T-helper 2 cell treated with Interferon-gamma antibody and Interleukin-4, amounts not matched to agents 5 μg/mL and 100 μg/mL, for 36 hours (primary cell): ENCODE measurements around the gene LEO1.

ENCODE experiments used
- DNase-seq: peaks from one replicate; pipeline ENCODE4 v3.0.0; 2021; ENCODE audit warnings: low spot score
- H3K27ac Mint-ChIP-seq: one replicate; pipeline ENCODE4 v1.8.0; 2021; ENCODE audit warnings: mild to moderate bottlenecking, mixed read lengths
- H3K27me3 Mint-ChIP-seq: one replicate; pipeline ENCODE4 v1.8.0; 2021; ENCODE audit warnings: low read depth, mixed read lengths
- H3K36me3 Mint-ChIP-seq: one replicate; pipeline ENCODE4 v1.8.0; 2021; ENCODE audit warnings: low read depth, mixed read lengths
- H3K4me1 Mint-ChIP-seq: one replicate; pipeline ENCODE4 v1.8.0; 2021; ENCODE audit warnings: low read depth, mixed read lengths
- H3K4me3 Mint-ChIP-seq: one replicate; pipeline ENCODE4 v1.8.0; 2022; ENCODE audit warnings: mild to moderate bottlenecking, moderate library complexity, mixed read lengths
- H3K9me3 Mint-ChIP-seq: one replicate; pipeline ENCODE4 v1.8.0; 2021; ENCODE audit warnings: mixed read lengths

Gene LEO1

DNA sequence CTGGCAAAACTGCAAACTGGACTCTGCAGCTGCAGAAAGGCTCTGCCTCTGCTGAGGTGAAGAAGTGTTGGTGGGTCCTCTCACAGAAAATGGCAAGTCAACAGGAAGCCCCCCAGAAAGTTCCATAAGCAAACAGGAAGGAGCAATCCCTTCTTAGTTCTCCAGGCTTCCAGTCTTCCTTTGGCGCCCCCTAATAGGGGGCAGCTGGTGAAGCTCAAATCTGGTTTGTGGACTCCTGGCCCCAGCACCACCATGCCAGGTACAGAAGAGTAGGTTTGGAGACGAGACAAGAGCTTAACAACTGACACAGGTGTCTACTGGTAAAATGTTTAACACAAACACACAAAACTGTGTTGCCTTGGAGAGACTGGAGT is 35.5 kb downstream of the LEO1 start:
- H3K27ac Mint-ChIP-seq = peak overlapping the region; percentile 54
- no peaks in the 10 kb centered on the region for H3K9me3 Mint-ChIP-seq
- H3K36me3 Mint-ChIP-seq = peaks cover 30% of the 10 kb centered on the region
- no peak overlapping the region for H3K4me3 Mint-ChIP-seq
- DNase-seq = no peak
- peaks cover 13% of the 10 kb centered on the region for H3K4me1 Mint-ChIP-seq
- H3K27me3 Mint-ChIP-seq = no peaks in the 10 kb centered on the region

DNA sequence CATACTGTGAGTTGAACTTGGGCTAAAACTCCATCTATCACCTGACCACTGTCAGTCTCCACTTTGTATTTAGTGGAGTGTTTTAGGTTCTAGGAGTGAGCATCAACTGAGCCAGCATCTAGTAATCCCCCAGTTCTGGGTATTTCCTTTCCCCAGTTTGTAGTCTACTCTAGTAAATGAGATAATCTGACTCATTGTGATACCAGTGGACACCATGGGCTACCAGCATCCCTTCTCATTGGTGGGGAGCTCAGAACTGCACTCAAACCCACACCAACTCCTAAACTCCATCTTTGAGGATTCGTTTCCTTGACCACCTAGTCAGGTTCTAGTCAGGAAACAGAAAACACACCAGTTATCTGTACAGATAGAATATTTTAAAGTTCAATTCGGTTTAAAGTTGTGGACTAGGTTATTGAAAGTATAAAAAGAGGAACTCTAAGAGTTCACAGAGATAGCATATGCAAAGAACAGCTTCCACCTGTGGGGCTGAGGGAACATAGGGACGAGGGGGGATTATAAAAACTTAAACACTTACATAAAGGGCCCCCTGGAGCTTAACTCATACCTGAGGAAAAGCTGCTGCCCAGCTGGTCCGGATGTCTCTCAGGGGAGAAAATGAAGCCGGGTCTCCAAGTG is 36.0 kb downstream of the LEO1 start:
- H3K9me3 Mint-ChIP-seq = no peaks in the 10 kb centered on the region
- H3K36me3 Mint-ChIP-seq = peaks cover 30% of the 10 kb centered on the region
- no peak overlapping the region for H3K4me3 Mint-ChIP-seq
- no peak for DNase-seq
- no peaks in the 10 kb centered on the region for H3K27me3 Mint-ChIP-seq
- H3K4me1 Mint-ChIP-seq = peaks cover 13% of the 10 kb centered on the region
- peak overlapping the region; percentile 54 for H3K27ac Mint-ChIP-seq

GRCh38 chr15:51932161-51932560 is 39.4 kb downstream of the LEO1 start:
- Mint-ChIP-seq H3K36me3 (peaks cover 19% of the 10 kb centered on the region), H3K4me3 (no peak overlapping the region), H3K27me3 (no peaks in the 10 kb centered on the region), H3K9me3 (no peaks in the 10 kb centered on the region), H3K4me1 (peaks cover 12% of the 10 kb centered on the region), H3K27ac (no peak overlapping the region)
- DNase-seq = no peak

DNA sequence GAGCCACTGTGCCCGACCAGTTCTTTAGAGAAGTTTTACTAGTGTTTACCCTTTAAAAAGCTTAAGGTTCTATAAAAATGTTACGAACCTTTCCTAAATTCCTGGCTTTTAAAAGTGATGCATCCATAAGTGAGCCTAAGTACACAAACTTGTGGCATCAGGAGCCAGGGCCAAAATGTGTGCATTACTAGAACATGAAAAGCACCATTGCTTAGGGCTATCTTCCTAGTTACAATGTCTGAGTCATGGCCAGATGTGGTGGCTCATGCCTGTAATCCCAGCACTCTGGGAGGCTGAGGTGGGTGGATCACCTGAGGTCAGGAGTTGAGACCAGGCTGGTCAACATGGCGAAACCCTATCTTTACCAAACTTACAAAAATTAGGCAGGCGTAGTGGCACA is 39.9 kb downstream of the LEO1 start:
- H3K4me1 Mint-ChIP-seq = peaks cover 12% of the 10 kb centered on the region
- H3K27me3 Mint-ChIP-seq = no peaks in the 10 kb centered on the region
- H3K36me3 Mint-ChIP-seq = peaks cover 18% of the 10 kb centered on the region
- no peak for DNase-seq
- no peak overlapping the region for H3K27ac Mint-ChIP-seq
- H3K9me3 Mint-ChIP-seq = no peaks in the 10 kb centered on the region
- H3K4me3 Mint-ChIP-seq = no peak overlapping the region

GRCh38 chr15:51931016-51931415 is 40.6 kb downstream of the LEO1 start:
- no peaks in the 10 kb centered on the region for H3K27me3 Mint-ChIP-seq
- H3K4me1 Mint-ChIP-seq = peaks cover 9% of the 10 kb centered on the region
- no peak overlapping the region for H3K4me3 Mint-ChIP-seq
- no peak overlapping the region for H3K27ac Mint-ChIP-seq
- peaks cover 15% of the 10 kb centered on the region for H3K36me3 Mint-ChIP-seq
- H3K9me3 Mint-ChIP-seq = no peaks in the 10 kb centered on the region
- no peak for DNase-seq

GRCh38 chr15:51926809-51927208 is 44.8 kb downstream of the LEO1 start:
- Mint-ChIP-seq H3K36me3 (peaks cover 14% of the 10 kb centered on the region), H3K27me3 (no peaks in the 10 kb centered on the region), H3K27ac (no peak overlapping the region), H3K4me3 (no peak overlapping the region), H3K9me3 (no peaks in the 10 kb centered on the region), H3K4me1 (no peaks in the 10 kb centered on the region)
- DNase-seq = no peak

- Mint-ChIP-seq H3K4me3 (no peak overlapping the region), H3K4me1 (no peaks in the 10 kb centered on the region), H3K27ac (no peak overlapping the region)
Measured at GRCh38 chr15:51924156-51925068, 47.2 kb downstream of the LEO1 start.

GRCh38 chr15:51917493-51917892 is 54.1 kb downstream of the LEO1 start:
- Mint-ChIP-seq H3K4me1 (no peaks in the 10 kb centered on the region), H3K27ac (no peak overlapping the region), H3K27me3 (no peaks in the 10 kb centered on the region), H3K36me3 (peaks cover 23% of the 10 kb centered on the region), H3K4me3 (no peak overlapping the region), H3K9me3 (no peaks in the 10 kb centered on the region)
- DNase-seq = no peak

More at GRCh38 chr15:51924156-51925068, 47.2 kb downstream of the LEO1 start:
- no peaks in the 10 kb centered on the region for H3K9me3 Mint-ChIP-seq
- DNase-seq = no peak
- peaks cover 22% of the 10 kb centered on the region for H3K36me3 Mint-ChIP-seq
- H3K27me3 Mint-ChIP-seq = no peaks in the 10 kb centered on the region

DNA sequence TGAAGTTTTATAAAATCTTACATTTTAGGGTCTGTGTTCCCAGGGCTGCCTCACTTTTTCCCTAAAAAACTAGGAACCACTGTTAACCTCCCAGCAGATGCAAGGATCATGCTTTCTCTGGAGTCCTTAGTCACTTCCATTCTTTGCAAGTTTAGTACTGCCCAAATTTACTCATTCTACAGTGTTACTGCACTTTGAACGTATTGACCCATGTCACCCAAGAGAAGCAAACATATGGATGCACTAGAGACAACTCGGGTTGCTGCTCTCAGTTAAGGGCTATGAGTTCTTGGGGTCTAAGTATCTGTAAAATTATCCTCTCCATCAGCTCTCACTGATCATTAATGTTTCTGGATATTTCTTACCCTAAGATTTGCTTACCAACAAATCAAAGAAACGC is 59.0 kb downstream of the LEO1 start:
- Mint-ChIP-seq H3K9me3 (no peaks in the 10 kb centered on the region), H3K27me3 (no peaks in the 10 kb centered on the region), H3K27ac (no peak overlapping the region), H3K4me3 (no peak overlapping the region), H3K4me1 (no peaks in the 10 kb centered on the region), H3K36me3 (peaks cover 39% of the 10 kb centered on the region)
- DNase-seq = no peak

- Mint-ChIP-seq H3K4me3 (no peak overlapping the region), H3K27me3 (no peaks in the 10 kb centered on the region), H3K9me3 (no peaks in the 10 kb centered on the region), H3K27ac (no peak overlapping the region), H3K4me1 (peaks cover under 1% of the 10 kb centered on the region), H3K36me3 (peaks cover 42% of the 10 kb centered on the region)
- DNase-seq = no peak
Measured at GRCh38 chr15:51909584-51909983, 62.0 kb downstream of the LEO1 start.

GRCh38 chr15:51908316-51908715 is 63.3 kb downstream of the LEO1 start:
- H3K4me3 Mint-ChIP-seq = no peak overlapping the region
- H3K9me3 Mint-ChIP-seq = no peaks in the 10 kb centered on the region
- peaks cover 43% of the 10 kb centered on the region for H3K36me3 Mint-ChIP-seq
- DNase-seq = no peak
- H3K27me3 Mint-ChIP-seq = no peaks in the 10 kb centered on the region
- peaks cover 1% of the 10 kb centered on the region for H3K4me1 Mint-ChIP-seq
- H3K27ac Mint-ChIP-seq = no peak overlapping the region

DNA sequence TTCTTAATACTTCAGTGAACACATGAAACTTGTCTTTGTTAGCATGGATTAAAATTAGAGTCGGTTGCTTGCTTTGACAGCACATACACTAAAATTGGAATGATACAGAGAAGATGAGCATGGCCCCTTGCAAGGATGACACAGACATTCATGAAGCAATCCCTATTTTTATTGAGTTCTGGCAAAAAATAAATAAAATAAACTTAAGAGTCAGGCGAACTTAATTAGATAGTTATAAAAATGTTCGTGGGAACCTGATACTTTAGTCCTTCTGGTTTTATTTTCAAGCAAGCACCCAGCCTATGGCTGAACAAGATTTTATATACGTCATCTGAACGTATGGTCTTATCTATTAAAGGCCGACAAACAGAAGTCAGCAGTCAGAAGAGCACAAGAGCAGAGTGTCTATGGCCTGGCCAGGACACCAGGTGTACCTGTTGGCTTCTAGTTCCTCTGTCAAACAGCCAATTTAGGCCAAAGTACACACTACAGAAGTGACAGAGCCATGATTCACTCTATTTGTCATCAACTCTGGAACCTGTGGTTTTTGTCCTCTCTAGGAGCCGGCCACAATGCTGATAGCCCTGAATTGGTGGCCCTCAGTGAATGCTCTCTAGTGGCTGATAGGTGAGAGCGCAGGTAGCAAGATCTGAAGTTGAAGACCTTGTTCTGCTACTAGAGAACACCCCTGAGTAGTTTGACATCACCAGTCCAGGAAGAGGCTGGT is 64.3 kb downstream of the LEO1 start:
- no peak for DNase-seq
- Mint-ChIP-seq H3K27me3 (no peaks in the 10 kb centered on the region), H3K27ac (no peak overlapping the region), H3K36me3 (peaks cover 44% of the 10 kb centered on the region), H3K4me3 (no peak overlapping the region), H3K4me1 (peaks cover 1% of the 10 kb centered on the region), H3K9me3 (no peaks in the 10 kb centered on the region)

DNA sequence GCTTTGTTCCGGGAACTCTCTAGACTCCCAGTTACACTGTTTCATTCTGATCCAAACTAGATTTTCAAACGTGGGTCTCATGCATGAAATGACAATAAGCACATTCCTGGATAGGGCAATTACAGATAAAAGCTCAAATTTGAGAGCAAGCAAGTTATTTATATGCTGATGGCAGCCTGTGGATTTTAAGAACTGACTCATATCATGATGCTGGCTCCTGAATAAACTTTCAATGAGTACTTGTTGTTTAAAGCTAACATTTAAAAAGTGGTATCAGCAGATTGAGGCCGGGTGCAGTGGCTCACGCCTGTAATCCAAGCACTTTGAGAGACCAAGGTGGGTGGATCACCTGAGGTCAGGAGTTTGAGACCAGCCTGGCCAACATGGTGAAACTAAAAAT is 66.6 kb downstream of the LEO1 start:
- H3K27ac Mint-ChIP-seq = no peak overlapping the region
- no peak overlapping the region for H3K4me3 Mint-ChIP-seq
- DNase-seq = no peak
- H3K4me1 Mint-ChIP-seq = peaks cover 1% of the 10 kb centered on the region
- H3K27me3 Mint-ChIP-seq = no peaks in the 10 kb centered on the region
- peaks cover 52% of the 10 kb centered on the region for H3K36me3 Mint-ChIP-seq
- no peaks in the 10 kb centered on the region for H3K9me3 Mint-ChIP-seq

GRCh38 chr15:51904421-51904820 is 67.2 kb downstream of the LEO1 start:
- Mint-ChIP-seq H3K9me3 (no peaks in the 10 kb centered on the region), H3K36me3 (peaks cover 53% of the 10 kb centered on the region), H3K4me3 (no peak overlapping the region), H3K27me3 (no peaks in the 10 kb centered on the region), H3K4me1 (peaks cover 1% of the 10 kb centered on the region), H3K27ac (no peak overlapping the region)
- DNase-seq = no peak
